Stimulated activated CD4-positive, alpha-beta T cell treated with anti-CD3 and anti-CD28 coated beads, TNF-alpha, amount 100 ng/mL, for 1 hour (primary cell): Measurements from ENCODE around the gene ZNF212.
"Not testable (repeated sequence)": the region's sequence is repeated elsewhere in the genome, so short reads cannot be mapped to it uniquely, and the experiment has no call there.

Experiments used
- DNase-seq, 3 donors: peaks; one replicate each; pipeline ENCODE4 v3.0.0-alpha.2; 2020; ENCODE audit warnings: low read depth in 3 of 3, low spot score in 1 of 3

Gene ZNF212

DNA sequence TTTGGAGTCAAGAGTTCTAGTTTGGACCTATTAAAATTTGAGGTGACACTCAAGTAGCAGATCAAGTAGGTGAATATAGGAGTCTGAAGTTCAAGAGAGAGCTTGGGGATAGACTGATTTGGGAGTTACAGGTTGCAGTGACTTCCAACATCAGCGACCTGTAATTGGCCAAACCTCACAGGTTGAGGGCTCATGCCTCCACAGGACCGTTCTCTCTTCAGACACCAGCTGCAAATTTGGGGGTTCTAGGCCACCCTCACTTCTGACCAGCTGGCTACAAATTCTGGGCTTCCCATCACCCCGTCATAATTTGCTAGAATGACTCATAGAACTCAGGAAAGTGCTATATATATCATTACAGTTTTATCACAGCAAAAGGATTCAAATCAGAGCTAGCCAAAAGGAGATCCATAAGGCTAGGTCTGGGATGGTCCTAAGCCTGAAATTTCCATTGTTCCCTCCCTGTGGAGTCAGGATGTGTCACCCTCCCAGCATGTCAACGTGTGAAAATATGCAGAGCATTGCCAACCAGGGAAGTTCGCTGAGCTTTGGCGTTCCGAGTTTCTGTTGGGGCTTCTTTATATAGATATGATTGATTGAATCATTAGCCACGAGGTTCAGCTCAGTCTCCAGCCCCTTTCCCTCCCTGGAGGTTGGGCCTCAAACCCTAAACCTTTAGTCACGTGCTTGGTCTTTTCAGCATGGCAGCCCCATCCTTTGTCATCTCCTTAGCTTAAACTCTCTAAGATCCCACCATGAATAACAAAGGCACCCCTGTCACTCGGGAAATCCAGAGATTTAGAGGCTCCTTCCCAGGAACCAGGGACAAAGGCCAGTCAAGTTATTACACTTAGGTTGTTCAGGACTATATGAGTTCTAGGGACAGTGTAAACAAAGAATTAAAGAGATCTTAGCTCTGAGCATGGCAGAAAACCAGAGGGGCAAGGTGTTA is 20.7 kb upstream of the ZNF212 start:
- DNase-seq: no peak

DNA sequence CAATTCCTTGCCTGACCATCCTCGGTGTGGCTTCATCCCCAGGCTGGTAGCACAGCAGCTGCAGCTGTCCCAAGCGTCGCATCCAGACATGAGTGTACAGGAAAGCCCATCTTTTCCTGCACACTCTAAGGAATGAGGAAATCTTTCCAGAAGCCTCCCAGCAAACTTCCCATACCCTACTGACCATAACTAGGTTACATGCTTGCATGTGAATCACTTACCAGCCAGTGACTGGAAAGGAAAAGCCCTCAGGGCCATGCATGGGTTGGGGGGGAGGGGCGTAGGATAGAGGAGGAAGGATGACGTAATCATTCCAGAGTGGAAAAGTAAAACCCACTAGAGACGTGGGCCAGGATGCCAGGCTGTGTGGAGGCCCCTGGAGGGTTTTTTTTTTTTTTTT is 18.9 kb upstream of the ZNF212 start:
- DNase-seq: no peak

DNA sequence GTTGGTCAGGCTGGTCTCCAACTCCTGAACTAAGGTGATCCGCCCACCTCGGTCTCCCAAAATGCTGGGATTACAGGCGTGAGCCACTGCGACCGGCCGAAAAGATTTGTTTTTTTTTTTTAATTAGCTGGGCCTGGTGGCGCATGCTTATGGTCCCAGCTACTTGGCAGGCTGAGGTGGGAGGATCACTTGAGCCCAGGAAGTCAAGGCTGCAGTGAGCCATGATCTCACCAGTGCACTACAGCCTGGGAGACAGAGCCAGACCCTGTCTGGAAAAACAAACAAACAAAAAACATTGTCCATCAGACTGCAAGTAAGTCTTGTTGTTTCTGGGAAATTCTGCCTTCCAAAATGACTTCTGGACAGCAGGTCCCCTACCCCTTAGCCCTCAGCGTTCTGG is 16.3 kb upstream of the ZNF212 start:
- no peak for DNase-seq

DNA sequence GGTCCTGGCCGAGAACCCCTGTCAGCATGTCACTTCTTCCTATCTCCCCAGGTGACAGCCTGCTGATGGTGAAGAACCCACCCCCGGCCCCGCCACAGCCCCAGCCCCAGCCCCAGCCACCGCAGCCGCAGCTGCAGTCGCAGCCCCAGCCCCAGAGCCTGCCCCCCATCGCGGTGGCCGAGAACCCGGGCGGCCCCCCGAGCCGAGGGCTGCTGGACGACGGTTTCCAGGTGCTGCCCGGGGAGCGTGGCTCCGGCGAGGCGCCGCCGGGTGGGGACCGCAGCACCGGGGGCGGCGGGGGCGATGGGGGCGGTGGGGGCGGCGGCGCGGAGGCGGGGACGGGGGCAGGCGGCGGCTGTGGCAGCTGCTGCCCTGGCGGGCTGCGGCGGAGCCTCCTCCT is 15.7 kb upstream of the ZNF212 start:
- DNase-seq: no peak

DNA sequence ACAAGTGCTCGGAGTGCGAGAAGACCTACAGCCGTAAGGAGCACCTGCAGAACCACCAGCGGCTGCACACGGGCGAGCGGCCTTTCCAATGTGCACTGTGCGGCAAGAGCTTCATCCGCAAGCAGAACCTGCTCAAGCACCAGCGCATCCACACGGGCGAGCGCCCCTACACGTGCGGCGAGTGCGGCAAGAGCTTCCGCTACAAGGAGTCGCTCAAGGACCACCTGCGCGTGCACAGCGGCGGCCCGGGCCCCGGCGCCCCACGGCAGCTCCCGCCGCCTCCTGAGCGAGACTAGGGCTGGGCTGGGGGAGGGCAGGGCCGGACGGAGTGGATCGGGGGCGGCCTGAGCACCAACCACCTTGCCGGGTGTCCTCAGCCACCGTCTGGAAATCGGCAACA is 15.1 kb upstream of the ZNF212 start:
- no peak for DNase-seq

DNA sequence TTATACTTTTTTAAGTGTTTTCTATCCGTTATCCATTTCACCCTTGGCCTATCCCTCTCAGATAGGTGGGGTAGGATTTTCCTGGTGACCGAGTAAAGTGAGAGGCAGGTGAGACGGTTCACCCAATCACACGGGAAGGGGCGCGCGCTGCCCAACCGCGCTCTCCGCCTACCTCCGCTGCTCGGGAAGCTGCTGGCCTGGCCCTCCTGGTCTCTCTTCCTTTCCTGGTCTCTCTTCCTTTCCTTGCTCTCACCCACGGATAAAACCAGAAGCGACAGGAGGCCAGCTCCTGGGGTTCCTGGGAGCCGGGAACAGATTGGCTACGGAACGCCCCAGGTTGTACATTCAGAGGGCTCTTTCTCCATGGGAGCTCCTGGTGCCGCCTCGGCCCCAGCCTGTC is 14.3 kb upstream of the ZNF212 start:
- DNase-seq: no peak

DNA sequence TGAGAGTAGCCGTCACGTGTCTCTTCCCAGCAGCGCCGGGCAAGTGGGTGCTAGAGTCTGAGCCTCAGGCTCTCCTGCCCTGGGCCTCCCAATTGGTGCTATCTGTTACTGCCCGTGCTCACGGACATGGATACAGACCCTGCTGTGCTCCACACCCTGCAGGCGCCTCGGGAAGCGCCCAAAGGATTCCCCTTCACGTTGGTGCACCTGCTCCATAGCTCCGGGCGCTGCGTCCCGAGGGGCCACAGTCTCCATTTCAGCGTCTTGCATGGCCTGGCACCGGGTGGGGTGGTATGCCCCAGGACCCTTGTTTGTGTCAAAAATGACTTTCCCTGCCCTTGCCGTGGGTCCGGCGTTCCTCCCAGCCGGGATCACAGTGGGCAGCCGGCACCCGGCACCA is 13.8 kb upstream of the ZNF212 start:
- no peak for DNase-seq

DNA sequence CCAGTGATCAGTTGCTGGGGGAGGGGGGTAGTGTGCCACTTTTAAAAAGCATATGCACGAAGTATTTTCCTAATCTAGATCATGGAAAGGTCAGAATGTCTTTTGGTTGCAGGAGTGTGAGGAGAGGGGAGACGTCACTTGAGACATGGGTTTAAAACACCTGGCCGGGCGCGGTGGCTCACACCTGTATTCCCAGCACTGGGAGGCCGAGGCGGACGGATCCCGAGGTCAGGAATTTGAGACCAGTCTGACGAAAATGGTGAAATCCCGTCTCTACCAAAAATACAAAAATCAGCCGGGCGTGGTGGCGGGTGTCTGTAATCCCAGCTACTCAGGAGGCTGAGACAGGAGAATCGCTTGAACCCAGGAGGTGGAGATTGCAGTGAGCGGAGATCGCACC is 13.1 kb upstream of the ZNF212 start:
- DNase-seq: not testable (repeated sequence)

DNA sequence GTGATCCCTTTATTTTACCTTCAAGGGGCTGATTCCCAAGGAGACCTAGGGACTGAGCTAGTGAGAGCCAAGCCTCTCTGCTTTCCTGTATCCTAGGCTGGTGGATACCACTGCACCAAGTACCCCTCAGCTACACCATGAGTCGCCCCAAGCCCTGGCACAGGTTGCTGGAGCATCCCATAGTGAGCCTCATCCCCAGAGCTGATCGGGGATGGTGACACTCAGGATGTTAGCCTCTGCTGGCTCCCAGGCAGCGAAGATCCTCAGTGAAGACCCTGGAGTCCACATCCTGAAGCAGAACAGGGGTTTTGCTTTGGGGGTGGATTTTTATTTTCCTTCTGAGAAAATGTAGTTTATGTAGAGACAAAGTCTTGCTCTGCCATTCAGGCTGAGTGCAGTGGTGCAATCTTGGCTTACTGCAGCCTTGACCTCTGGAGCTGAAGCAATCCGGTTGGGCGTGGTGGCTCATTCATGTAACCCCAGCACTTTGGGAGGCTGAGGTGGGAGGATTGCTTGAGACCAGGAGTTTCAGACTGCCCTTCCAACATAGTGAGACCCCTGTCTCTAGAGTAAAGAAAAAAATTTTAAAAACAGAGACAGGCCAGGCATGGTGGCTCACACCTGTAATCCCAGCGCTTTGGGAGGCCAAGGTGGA is 12.5 kb upstream of the ZNF212 start:
- no peak for DNase-seq

DNA sequence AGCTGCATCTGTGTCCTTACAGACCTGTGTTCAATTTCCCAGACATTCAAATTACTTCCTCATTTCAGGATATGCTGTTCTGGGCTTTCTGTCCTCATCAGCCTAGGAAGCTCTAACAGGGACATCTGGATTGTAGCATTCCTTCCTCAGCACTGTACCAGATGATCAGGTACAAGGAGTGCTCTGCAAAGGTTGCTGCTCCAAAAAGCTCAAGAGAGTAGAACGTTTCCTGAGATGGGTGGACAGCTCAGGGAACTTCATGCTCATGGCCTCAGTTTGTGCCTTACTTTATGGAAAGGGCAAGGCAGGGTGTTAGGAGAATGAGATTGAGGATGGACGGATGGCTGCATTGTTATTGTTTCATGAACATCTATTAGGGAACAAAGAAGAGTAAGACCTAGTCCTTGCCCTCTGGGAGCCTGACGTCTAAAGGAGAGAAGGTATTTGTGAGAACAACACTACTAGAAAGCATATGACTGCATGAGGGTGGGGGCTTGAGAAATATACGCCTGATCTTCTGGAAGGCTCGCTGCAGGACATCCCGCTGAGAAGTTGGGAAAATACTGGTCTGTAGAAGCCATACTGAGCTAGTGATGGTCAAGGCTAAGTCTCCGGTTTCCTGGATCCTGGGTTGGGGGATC is 10.5 kb upstream of the ZNF212 start:
- DNase-seq: no peak

DNA sequence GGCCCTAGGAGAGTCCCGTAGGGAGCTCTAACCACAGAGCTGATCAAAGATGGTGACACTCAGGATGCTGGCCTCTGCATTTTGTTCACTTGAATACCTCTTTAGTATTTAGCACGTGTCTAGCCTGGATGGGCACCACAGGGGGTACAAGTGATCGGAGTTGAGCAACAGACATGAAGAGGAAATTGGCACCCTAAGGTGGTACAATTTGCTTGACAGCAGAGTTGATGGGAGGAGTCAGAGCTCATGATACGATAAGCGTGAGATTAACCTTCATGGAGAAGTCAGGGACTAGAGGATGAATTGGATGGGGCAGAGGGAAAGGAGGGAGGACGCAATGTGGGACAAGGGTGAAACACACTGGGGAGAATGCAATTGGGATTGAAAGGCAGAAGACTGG is 9.9 kb upstream of the ZNF212 start:
- no peak for DNase-seq

DNA sequence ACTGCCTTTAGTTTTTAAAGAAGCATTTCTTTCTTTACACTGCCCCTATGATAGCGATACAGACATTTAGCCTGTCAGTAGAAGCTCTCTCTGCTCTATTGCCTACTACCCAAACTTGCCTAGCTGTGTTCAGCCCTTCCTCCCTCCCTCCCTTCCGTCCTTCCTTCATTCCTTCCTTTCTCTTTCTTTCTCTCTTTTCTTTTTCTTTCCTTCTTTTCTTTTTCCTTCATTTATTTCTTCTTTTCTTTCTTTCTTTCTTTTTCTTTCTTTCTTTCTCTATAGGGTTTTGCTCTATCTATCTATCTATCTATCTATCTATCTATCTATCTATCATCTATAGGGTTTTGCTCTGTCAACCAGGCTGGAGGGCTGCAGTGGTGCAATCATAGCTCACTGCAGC is 7.1 kb upstream of the ZNF212 start:
- DNase-seq: no peak

DNA sequence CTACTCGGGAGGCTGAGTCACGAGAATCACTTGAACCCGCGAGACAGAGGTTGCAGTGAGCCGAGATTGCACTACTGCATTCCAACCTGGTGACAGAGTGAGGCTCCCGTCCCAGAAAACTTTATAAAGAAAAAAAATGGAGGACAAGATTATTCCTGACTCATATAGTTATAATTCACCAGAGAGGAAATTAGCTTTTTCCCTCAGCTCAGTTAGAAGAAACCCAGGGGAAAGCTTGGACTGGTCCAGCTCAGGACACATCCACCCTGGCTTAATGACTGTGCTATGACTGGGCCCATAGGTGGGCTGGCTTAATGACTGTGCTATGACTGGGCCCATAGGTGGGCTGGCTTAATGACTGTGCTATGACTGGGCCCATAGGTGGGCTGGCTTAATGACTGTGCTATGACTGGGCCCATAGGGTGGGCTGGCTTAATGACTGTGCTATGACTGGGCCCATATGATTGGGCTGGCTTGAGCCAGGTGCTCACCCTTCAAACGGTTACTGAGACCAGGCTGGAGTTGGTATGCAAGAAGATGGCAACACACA is 5.7 kb upstream of the ZNF212 start:
- not testable (repeated sequence) for DNase-seq

DNA sequence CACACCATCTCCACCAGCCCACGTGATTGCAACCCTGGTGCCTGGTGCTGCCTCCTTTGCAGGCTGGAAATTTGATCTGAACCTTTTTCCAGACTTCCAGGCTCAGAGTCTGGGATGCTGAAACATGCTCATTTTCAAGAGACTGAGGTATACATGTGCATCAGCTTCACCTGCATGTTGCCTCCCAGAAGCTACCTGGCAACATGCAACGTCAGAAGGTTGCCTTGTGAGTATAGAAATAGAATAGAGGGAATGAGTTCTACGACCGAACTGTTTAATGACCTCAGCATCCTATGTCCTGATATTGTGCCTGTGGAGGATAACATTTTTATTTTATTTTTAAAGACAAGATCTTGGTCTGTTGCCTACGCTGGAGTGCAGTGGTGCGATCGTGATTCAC is 1.9 kb upstream of the ZNF212 start:
- DNase-seq: no peak

DNA sequence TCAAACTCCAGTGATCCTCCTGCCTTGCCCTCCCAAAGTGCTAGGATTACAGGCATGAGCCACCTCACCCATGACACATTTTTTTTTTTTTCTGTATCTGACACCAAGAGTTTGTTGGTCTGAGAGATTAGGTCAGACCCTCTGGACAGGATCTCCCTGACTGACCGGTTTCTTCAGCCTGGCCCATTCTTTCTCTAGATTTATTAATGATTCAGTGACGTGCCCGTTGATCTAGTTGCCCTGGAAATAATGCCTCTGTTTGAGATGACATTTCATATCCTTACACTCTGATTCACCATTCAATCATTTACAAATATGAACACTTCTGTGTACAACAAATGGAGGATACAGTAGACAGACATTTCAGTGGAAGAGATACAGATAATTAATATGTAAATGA is 1.4 kb upstream of the ZNF212 start:
- no peak for DNase-seq

DNA sequence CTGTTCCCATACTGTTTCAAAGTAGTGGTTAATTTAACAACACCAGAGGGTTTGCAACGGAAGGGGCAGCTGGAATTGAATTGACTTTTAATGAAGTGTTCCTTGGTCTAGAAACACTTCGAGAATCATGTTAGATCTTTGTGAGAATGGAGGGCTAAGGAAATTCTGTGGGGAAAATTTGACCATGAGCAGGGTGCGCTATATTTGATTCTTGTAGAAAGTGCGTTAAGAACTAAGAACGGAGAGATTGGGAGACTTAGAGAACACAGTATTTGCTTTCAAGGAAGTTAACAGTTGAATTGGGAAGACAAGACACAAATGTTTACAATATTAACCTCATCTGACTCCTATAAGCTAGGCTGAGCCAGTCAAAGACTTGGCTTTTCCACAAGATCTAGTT is 1.2 kb downstream of the ZNF212 start:
- no peak for DNase-seq

DNA sequence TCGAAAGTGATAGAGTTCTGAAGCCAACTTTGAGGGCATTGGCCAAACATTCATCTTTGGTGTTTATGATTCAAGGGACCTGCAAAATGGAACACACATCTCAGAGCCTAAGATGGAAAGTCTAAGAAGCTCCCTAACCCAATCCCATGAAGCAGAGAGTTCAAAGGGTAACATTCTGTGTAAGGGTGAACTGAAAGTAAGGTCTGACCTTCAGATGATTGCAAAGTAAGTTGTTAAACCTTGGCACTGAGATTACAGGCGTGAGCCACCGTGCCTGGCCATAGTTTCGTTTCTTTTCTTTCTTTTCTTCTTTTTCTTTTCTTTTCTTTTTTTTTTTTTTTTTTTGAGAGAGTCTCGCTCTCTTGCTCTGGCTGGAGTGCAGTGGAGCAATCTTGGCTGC is 2.2 kb downstream of the ZNF212 start:
- DNase-seq: no peak

DNA sequence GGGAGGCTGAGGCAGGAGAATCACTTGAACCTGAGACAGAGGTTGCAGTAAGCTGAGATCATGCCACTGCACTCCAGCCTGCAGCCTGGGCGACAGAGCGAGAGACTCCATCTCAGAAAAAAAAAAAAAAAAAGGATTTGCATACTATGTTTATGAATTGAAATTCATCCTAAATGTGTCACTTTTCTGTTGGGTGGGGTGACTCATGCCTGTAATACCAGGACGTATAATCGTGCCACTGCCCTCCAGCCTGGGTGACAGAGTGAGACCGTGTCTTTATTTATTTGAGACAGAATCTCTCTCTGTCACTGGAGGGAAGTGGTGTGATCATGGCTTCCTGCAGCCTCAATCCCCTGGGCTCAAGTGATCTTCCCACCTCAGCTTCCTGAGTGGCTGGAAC is 5.8 kb downstream of the ZNF212 start:
- DNase-seq: no peak

DNA sequence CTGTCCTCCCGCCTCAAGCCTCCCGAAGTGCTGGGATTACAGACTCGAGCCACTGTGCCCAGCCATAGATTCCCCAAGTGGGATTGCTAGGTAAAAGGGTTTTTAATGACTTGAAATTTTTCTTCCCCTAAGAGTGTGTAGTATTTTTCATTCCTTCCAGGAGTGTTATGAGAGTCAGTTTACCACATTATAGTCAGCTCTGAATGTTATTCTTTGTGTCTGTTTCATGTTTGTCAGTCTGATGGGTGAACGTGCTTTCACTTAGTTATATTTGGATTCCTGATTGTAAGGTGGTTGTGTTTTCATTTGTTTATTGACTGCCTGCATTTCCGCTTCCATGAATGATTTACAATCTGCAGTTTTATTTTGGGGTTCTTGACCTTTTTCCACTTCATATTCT is 6.3 kb downstream of the ZNF212 start:
- no peak for DNase-seq

DNA sequence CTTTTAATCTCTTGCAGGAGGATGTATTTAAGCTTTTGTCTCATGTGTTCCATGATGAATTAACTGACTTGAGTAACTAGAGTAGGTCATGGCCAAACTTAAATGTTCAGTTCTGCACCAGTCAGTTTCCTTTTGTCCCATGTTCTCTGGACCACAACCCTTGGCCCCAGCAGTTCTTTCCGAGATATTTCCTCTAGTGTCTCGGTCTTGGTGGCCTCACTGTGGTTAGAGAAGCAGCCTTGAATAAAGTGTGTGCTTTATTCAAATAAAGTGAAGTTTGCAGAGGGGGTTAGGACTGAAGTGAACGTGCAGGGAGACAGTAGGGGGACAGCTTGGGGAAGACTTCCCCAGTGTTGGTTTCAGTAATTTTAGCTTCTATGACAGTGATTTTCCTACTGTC is 9.3 kb downstream of the ZNF212 start:
- no peak for DNase-seq

DNA sequence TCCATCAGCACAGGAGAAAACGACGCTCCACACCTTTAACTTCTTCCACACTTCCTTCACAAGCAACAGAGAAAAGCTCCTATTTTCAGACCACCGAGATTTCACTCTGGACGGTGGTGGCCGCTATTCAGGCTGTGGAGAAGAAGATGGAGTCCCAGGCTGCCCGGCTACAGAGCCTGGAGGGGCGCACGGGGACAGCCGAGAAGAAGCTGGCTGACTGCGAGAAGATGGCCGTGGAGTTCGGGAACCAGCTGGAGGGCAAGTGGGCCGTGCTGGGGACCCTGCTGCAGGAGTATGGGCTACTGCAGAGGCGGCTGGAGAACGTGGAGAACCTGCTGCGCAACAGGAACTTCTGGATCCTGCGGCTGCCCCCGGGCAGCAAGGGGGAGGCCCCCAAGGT is 10.7 kb downstream of the ZNF212 start:
- not testable (repeated sequence) for DNase-seq

DNA sequence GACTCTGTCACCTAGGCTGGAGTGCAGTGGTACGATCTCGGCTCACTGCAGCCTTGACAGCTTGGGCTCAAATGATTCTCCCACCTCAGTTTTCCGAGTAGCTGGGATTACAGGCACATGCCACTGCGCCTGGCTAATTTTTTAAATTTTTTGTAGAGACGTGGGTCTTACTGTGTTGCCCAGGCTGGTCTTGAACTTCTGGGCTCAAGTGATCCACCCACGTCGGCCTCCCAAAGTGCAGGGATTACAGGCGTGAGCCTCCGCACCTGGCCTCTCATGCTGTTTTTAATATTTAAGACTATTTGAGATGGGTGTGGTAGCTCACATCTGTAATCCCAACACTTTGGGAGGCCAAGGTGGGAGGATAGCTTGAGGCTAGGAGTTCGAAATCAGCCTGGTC is 12.1 kb downstream of the ZNF212 start:
- not testable (repeated sequence) for DNase-seq
